ENCODE measurements around the gene MRTO4. TPM values are rescaled to one million over a fixed set of nuclear protein-coding genes. Genes with fewer than 3 reads are reported as not detected.

Gene MRTO4
- polyA plus RNA-seq, 1 of the 3 experiments (the other 2 are of a cell fraction), result 48.4 TPM

DNA sequence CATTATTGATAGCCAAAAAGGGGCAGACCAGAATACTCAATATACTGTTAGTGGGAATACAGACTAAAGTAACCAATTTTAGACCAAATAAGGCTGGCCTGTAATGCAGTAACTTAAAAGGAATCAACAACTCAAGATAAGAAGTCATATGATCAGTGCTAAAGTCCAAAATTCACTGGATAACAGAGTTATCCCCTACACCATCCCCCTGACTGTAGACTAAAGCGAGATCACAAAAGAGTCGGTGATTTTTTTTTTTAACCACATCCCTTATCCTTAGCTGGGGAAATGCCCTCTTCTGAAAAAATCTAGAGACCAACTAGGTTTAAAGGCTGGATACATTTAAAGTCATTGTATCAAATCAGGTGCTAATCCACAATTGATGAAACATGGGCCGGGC, 49.2 kb upstream of the MRTO4 start:
- peaks cover 30% of the 10 kb centered on the region for H3F3A ChIP-seq (replicated peaks; ENCODE audit: insufficient read depth)
- H3K4me1 ChIP-seq (ENCODE audit: control insufficient read depth in 1 of 2, insufficient read depth in 2 of 2, low read depth in 1 of 2, low read length in 1 of 2), result peaks cover 6 to 14% of the 10 kb centered on the region in 2 experiments
- peaks cover 92% of the 10 kb centered on the region for H3K79me2 ChIP-seq (ENCODE audit: insufficient read depth)
- no peak overlapping the region for H3K4me2 ChIP-seq
- H3K9me3 ChIP-seq, result no peaks in the 10 kb centered on the region
- no peak for DNase-seq
- TF ChIP-seq YY1 (IDR thresholded peaks at IDR 0.05; ENCODE audit: low read depth), result no peak
- no peak for TF ChIP-seq NFIC (IDR thresholded peaks at IDR 0.05; ENCODE audit: borderline replicate concordance)
- TF ChIP-seq RCOR1 (IDR thresholded peaks at IDR 0.05; ENCODE audit: low read length), result no peak
- TF ChIP-seq RXRA (IDR thresholded peaks at IDR 0.05; ENCODE audit: borderline replicate concordance, low read depth), result no peak
- TF ChIP-seq EP300 (IDR thresholded peaks at IDR 0.05; ENCODE audit: borderline replicate concordance in 1 of 2, low read depth in 1 of 2, low read length in 1 of 2), result no peak
- no peak for TF ChIP-seq FOXJ3 (CRISPR knock-in tag; IDR thresholded peaks at IDR 0.05)
- no peak for TF ChIP-seq CHD2 (IDR thresholded peaks at IDR 0.05; ENCODE audit: low read length, partially characterized antibody)
- TF ChIP-seq NRF1 (IDR thresholded peaks at IDR 0.05; ENCODE audit: low read depth, low read length), result no peak
- TF ChIP-seq EZH2phosphoT487 (IDR thresholded peaks at IDR 0.05; ENCODE audit: borderline replicate concordance, low read depth), result no peak
- TF ChIP-seq, protein P1, sequence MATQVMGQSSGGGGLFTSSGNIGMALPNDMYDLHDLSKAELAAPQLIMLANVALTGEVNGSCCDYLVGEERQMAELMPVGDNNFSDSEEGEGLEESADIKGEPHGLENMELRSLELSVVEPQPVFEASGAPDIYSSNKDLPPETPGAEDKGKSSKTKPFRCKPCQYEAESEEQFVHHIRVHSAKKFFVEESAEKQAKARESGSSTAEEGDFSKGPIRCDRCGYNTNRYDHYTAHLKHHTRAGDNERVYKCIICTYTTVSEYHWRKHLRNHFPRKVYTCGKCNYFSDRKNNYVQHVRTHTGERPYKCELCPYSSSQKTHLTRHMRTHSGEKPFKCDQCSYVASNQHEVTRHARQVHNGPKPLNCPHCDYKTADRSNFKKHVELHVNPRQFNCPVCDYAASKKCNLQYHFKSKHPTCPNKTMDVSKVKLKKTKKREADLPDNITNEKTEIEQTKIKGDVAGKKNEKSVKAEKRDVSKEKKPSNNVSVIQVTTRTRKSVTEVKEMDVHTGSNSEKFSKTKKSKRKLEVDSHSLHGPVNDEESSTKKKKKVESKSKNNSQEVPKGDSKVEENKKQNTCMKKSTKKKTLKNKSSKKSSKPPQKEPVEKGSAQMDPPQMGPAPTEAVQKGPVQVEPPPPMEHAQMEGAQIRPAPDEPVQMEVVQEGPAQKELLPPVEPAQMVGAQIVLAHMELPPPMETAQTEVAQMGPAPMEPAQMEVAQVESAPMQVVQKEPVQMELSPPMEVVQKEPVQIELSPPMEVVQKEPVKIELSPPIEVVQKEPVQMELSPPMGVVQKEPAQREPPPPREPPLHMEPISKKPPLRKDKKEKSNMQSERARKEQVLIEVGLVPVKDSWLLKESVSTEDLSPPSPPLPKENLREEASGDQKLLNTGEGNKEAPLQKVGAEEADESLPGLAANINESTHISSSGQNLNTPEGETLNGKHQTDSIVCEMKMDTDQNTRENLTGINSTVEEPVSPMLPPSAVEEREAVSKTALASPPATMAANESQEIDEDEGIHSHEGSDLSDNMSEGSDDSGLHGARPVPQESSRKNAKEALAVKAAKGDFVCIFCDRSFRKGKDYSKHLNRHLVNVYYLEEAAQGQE (IDR thresholded peaks at IDR 0.05; ENCODE audit: low read depth, low read length), result no peak
- TF ChIP-seq, protein P2, sequence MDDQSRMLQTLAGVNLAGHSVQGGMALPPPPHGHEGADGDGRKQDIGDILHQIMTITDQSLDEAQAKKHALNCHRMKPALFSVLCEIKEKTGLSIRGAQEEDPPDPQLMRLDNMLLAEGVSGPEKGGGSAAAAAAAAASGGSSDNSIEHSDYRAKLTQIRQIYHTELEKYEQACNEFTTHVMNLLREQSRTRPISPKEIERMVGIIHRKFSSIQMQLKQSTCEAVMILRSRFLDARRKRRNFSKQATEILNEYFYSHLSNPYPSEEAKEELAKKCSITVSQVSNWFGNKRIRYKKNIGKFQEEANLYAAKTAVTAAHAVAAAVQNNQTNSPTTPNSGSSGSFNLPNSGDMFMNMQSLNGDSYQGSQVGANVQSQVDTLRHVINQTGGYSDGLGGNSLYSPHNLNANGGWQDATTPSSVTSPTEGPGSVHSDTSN (IDR thresholded peaks at IDR 0.05), result no peak
- TF ChIP-seq, protein P3, sequence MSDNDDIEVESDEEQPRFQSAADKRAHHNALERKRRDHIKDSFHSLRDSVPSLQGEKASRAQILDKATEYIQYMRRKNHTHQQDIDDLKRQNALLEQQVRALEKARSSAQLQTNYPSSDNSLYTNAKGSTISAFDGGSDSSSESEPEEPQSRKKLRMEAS (IDR thresholded peaks at IDR 0.05; ENCODE audit: low read depth), result no peak
- no peak for TF ChIP-seq GABPA (IDR thresholded peaks at IDR 0.05; ENCODE audit: low read depth)
- TF ChIP-seq, protein P4, sequence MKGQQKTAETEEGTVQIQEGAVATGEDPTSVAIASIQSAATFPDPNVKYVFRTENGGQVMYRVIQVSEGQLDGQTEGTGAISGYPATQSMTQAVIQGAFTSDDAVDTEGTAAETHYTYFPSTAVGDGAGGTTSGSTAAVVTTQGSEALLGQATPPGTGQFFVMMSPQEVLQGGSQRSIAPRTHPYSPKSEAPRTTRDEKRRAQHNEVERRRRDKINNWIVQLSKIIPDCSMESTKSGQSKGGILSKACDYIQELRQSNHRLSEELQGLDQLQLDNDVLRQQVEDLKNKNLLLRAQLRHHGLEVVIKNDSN (IDR thresholded peaks at IDR 0.05; ENCODE audit: borderline replicate concordance, low read depth), result no peak
- TF ChIP-seq TCF12 (IDR thresholded peaks at IDR 0.05), result no peak
- TF ChIP-seq SIN3A (IDR thresholded peaks at IDR 0.05; ENCODE audit: borderline replicate concordance, low read depth, low read length), result no peak
- TF ChIP-seq TAF1 (IDR thresholded peaks at IDR 0.05; ENCODE audit: borderline replicate concordance, low read depth, low read length), result no peak
- TF ChIP-seq POLR2AphosphoS5 (IDR thresholded peaks at IDR 0.05; ENCODE audit: low read depth, low read length), result no peak
- ChIA-PET CTCF (interaction anchor here (1.0 kb wide), 1 partner anchor 24 kb away, joined by 3 read pairs; no protein-coding TSS in a partner anchor), POLR2A (no interaction called here)
- WGBS (ENCODE audit: low lambda C conversion rate), result 95% methylated on average over 3 of the region's 3 CpGs
- H3K4me3 ChIP-seq (ENCODE audit: low read depth in 2 of 2, low read length in 1 of 2), result no peak overlapping the region
- no peak overlapping the region for H3K9ac ChIP-seq
- no peak overlapping the region for H2AFZ ChIP-seq (ENCODE audit: low read depth)
- H3K36me3 ChIP-seq (replicated peaks in 1 of 2; ENCODE audit: control insufficient read depth in 1 of 2, insufficient read depth in 2 of 2, low read length in 1 of 2), result peaks cover 18 to 32% of the 10 kb centered on the region in 2 experiments
- no peaks in the 10 kb centered on the region for H3K9me2 ChIP-seq
- no peaks in the 10 kb centered on the region for H3K27me3 ChIP-seq (ENCODE audit: insufficient read depth)
- H4K20me1 ChIP-seq (ENCODE audit: insufficient read depth), result peaks cover 87% of the 10 kb centered on the region
- H3K27ac ChIP-seq (ENCODE audit: low read depth in 2 of 2, low read length in 1 of 2), result no peak overlapping the region

All from SK-N-SH (cell line).